Sigmoid colon (tissue), 4 donors: ENCODE measurements around the gene APBB2.

ENCODE experiments used
- CTCF ChIP-seq, 4 experiments: fragments of 450-650 bp in 3 of 4; fragments of 200-600 bp in 1 of 4; IDR thresholded peaks; one replicate each; pipeline ENCODE4 v1.5.1; 2016 to 2019; ENCODE audit warnings: antibody characterized with exemption in 4 of 4, mild to moderate bottlenecking in 3 of 4, moderate library complexity in 2 of 4
- POLR2A ChIP-seq, 2 donors: fragments of 450-650 bp; IDR thresholded peaks; one replicate each; pipeline ENCODE4 v1.6.1; 2016; ENCODE audit warnings: antibody characterized with exemption in 2 of 2, mild to moderate bottlenecking in 2 of 2, moderate library complexity in 2 of 2
- POLR2AphosphoS5 ChIP-seq, 4 donors: sonication (generic); formaldehyde crosslinking; IDR thresholded peaks; one replicate each; pipeline ENCODE4 v1.6.1; 2017; ENCODE audit warnings: antibody characterized with exemption in 4 of 4

GRCh38 chr4:40782876-40783275 lies 431.5 kb downstream of the APBB2 start:
- TF ChIP-seq POLR2AphosphoS5 (IDR thresholded peaks at IDR 0.05) = no peak
- TF ChIP-seq CTCF (IDR thresholded peaks at IDR 0.05) = no peak
- TF ChIP-seq POLR2A (IDR thresholded peaks at IDR 0.05) = no peak
